GM12891 (cell line): Measurements from ENCODE around the gene LZIC.

Experiments used
- POLR2AphosphoS5 ChIP-seq: IDR thresholded peaks from 2 replicates; pipeline ENCODE4 v1.6.1; 2011; ENCODE audit warnings: low read depth, low read length, control low read depth
- TAF1 ChIP-seq: IDR thresholded peaks from 2 replicates; pipeline ENCODE4 v1.6.1; 2011; ENCODE audit warnings: low read depth, low read length, control low read depth

DNA sequence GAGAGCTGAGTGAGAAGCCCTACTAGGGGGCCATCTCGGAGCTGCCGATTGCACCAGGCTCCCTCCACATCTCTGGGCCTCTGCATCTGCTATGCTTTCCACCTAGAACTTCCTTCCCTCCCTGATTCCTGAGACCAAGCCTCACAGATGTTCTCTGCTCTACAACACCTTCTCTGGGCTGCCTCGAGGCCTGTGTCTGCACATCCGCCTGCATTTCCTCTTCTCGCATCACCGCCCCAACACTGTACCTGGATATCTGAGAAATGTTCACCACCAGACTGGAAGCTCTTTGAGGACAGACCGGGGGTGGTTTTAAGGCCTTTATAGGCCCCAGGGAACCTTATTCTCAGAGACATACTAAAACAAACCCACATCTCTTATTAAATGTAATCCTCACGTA is 53.8 kb downstream of the LZIC start:
- TF ChIP-seq TAF1 (no peak), POLR2AphosphoS5 (no peak)
